ENCODE measurements around the gene DRC7. TPM values are rescaled to one million over a fixed set of nuclear protein-coding genes. Genes with fewer than 3 reads are reported as not detected.

DRC7 gene
- total RNA-seq, 1 donor from 2014 or later: not detected

DNA sequence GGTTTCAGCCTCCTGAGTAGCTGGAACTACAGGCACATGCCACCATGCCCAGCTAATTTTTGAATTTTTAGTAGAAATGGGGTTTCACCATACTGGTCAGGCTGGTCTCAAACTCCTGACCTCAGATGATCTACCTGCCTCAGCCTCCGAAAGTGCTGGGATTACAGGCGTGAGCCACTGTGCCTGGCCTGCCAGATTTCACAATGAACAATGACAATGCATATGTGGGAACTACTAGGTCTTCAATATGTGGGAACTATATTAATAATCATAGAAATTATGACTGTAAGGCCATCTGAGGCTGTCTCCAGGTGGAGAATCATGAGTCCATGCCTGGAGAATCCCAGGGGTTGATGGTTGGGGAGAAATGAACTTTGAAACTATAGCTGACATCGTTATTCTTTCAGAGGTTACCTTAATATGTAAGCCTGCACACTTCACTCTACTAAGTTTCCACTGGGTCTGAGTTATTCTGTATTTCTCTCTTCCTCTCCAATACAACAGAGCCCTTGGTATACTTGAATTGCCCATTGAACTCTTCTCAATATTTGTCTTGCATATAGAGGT lies 7.2 kb upstream of the DRC7 start:
- FAIRE-seq: no peak
- H3K27me3 ChIP-seq (ENCODE audit: control insufficient read depth, insufficient read depth, low read length): peaks cover 3% of the 10 kb centered on the region
- H3K36me3 ChIP-seq (ENCODE audit: control insufficient read depth, insufficient read depth, low read length): no peaks in the 10 kb centered on the region
- H3K4me3 ChIP-seq (ENCODE audit: low read depth, low read length): no peak overlapping the region
- TF ChIP-seq CTCF (IDR thresholded peaks at IDR 0.05; ENCODE audit: insufficient read depth, low read length, severe bottlenecking): no peak
- no peak for DNase-seq (ENCODE audit: low read depth)

- H3K27me3 ChIP-seq (ENCODE audit: control insufficient read depth, insufficient read depth, low read length): peaks cover 3% of the 10 kb centered on the region
- FAIRE-seq (no peak), DNase-seq (ENCODE audit: low read depth) (no peak)
Measured at GRCh38 chr16:57688487-57688986, 6.1 kb upstream of the DRC7 start.

GRCh38 chr16:57688987-57689761 lies 5.4 kb upstream of the DRC7 start:
- peaks cover 3% of the 10 kb centered on the region for H3K27me3 ChIP-seq (ENCODE audit: control insufficient read depth, insufficient read depth, low read length)
- FAIRE-seq (no peak), DNase-seq (ENCODE audit: low read depth) (no peak)
- TF ChIP-seq CTCF (IDR thresholded peaks at IDR 0.05; ENCODE audit: insufficient read depth, low read length, severe bottlenecking): no peak
- H3K4me3 ChIP-seq (ENCODE audit: low read depth, low read length): no peak overlapping the region
- H3K36me3 ChIP-seq (ENCODE audit: control insufficient read depth, insufficient read depth, low read length): no peaks in the 10 kb centered on the region

More at GRCh38 chr16:57688487-57688986, 6.1 kb upstream of the DRC7 start:
- Histone ChIP-seq H3K4me3 (ENCODE audit: low read depth, low read length) (no peak overlapping the region), H3K36me3 (ENCODE audit: control insufficient read depth, insufficient read depth, low read length) (no peaks in the 10 kb centered on the region)
- no peak for TF ChIP-seq CTCF (IDR thresholded peaks at IDR 0.05; ENCODE audit: insufficient read depth, low read length, severe bottlenecking)

GRCh38 chr16:57689762-57690558 lies 4.6 kb upstream of the DRC7 start:
- TF ChIP-seq CTCF (IDR thresholded peaks at IDR 0.05; ENCODE audit: insufficient read depth, low read length, severe bottlenecking): no peak
- no peak for DNase-seq (ENCODE audit: low read depth)
- Histone ChIP-seq H3K36me3 (ENCODE audit: control insufficient read depth, insufficient read depth, low read length) (no peaks in the 10 kb centered on the region), H3K27me3 (ENCODE audit: control insufficient read depth, insufficient read depth, low read length) (peaks cover 3% of the 10 kb centered on the region), H3K4me3 (ENCODE audit: low read depth, low read length) (no peak overlapping the region)
- no peak for FAIRE-seq

DNA sequence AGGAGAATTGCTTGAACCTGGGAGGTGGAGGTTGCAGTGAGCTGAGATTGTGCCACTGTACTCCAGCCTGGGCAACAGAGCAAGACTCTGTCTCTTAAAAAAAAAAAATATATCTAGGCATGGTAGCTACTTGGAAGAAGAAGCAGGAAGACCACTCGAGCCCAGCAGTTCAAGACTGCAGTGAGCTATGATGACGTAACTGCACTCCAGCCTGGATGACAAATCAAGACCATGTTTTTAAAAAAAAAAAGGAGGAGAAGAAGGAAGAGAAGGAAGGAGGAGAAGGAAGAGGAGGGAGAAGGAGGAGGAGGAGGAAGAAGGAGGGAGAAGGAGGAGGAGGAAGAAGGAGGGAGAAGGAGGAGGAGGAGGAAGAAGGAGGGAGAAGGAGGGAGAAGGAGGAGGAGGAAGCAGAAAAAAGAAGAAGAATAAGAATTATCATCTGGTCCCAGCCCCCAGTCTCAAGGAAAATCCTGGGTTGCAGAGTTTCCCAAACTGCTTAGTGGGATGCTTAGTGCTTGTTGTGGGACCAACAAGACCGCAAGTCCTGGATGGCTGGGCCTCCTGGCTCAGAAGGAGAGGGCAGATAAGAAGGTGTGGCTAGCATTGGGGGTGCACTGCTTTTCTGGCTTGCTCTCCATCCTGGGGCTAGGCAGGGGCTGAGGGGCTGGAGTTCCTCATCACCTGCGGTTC lies 3.7 kb upstream of the DRC7 start:
- TF ChIP-seq CTCF (IDR thresholded peaks at IDR 0.05; ENCODE audit: insufficient read depth, low read length, severe bottlenecking): no peak
- DNase-seq (ENCODE audit: low read depth) (no peak), FAIRE-seq (no peak)
- Histone ChIP-seq H3K27me3 (ENCODE audit: control insufficient read depth, insufficient read depth, low read length) (peaks cover 3% of the 10 kb centered on the region), H3K4me3 (ENCODE audit: low read depth, low read length) (no peak overlapping the region), H3K36me3 (ENCODE audit: control insufficient read depth, insufficient read depth, low read length) (no peaks in the 10 kb centered on the region)

Measured in bronchial epithelial cell (primary cell).